Activated naive CD8-positive, alpha-beta T cell treated with anti-CD3 and anti-CD28 coated beads for 36 hours (primary cell): ENCODE data around the gene ACTR6. TPM values are rescaled to one million over a fixed set of nuclear protein-coding genes. Genes with fewer than 3 reads are reported as not detected.
A peak's percentile ranks its signal among the peaks of the same experiment; 100 is the strongest.

Experiments
- DNase-seq: peaks from one replicate; pipeline ENCODE4 v3.0.0; 2021
- H3K27ac Mint-ChIP-seq: one replicate; pipeline ENCODE4 v1.8.0; 2022; ENCODE audit warnings: mild to moderate bottlenecking, moderate library complexity, mixed read lengths
- H3K27me3 Mint-ChIP-seq: one replicate; pipeline ENCODE4 v1.8.0; 2022; ENCODE audit warnings: mild to moderate bottlenecking, mixed read lengths
- H3K36me3 Mint-ChIP-seq: one replicate; pipeline ENCODE4 v1.8.0; 2021; ENCODE audit warnings: mild to moderate bottlenecking, mixed read lengths
- H3K4me1 Mint-ChIP-seq: one replicate; pipeline ENCODE4 v1.8.0; 2021; ENCODE audit warnings: mixed read lengths
- H3K4me3 Mint-ChIP-seq: one replicate; pipeline ENCODE4 v1.8.0; 2022; ENCODE audit warnings: mild to moderate bottlenecking, moderate library complexity, mixed read lengths
- H3K9me3 Mint-ChIP-seq: one replicate; pipeline ENCODE4 v1.8.0; 2022; ENCODE audit warnings: mixed read lengths
- total RNA-seq, 2 experiments: library from RNA; stranded (reverse); gene quantifications; one replicate each; pipeline ENCODE4 v1.2.3, GENCODE V29; 2021

The ACTR6 gene
- total RNA-seq: 10 to 100 TPM; 27.1 to 27.9 TPM

- H3K4me3 Mint-ChIP-seq: peak within 1 kb of the TSS; percentile 97
- peak; percentile 93 for DNase-seq
- peaks cover 24% of the 10 kb centered on the region for H3K4me1 Mint-ChIP-seq
- H3K27me3 Mint-ChIP-seq: no peaks in the 10 kb centered on the region
- peak within 1 kb of the TSS; percentile 99 for H3K27ac Mint-ChIP-seq
- H3K9me3 Mint-ChIP-seq: no peaks in the 10 kb centered on the region
- peaks cover 8% of the 10 kb centered on the region for H3K36me3 Mint-ChIP-seq
Measured at GRCh38 chr12:100200463-100201181, at the start of gene ACTR6. TSS of gene ACTR6 (plus strand) at chr12:100200815. CDS start at chr12:100200852, 37 bp downstream.

GRCh38 chr12:100151769-100152168 lies 48.8 kb upstream of the ACTR6 start:
- H3K27me3 Mint-ChIP-seq: no peaks in the 10 kb centered on the region
- DNase-seq: no peak
- H3K36me3 Mint-ChIP-seq: no peaks in the 10 kb centered on the region
- no peak overlapping the region for H3K4me3 Mint-ChIP-seq
- no peak overlapping the region for H3K27ac Mint-ChIP-seq
- H3K9me3 Mint-ChIP-seq: no peaks in the 10 kb centered on the region
- peaks cover 5% of the 10 kb centered on the region for H3K4me1 Mint-ChIP-seq

- H3K4me3 Mint-ChIP-seq: no peak overlapping the region
- H3K4me1 Mint-ChIP-seq: peaks cover 5% of the 10 kb centered on the region
Measured at GRCh38 chr12:100153131-100153530, 47.5 kb upstream of the ACTR6 start.

GRCh38 chr12:100154474-100155247 lies 46.0 kb upstream of the ACTR6 start:
- no peaks in the 10 kb centered on the region for H3K9me3 Mint-ChIP-seq

More at GRCh38 chr12:100153131-100153530, 47.5 kb upstream of the ACTR6 start:
- Mint-ChIP-seq H3K27me3 (no peaks in the 10 kb centered on the region), H3K9me3 (no peaks in the 10 kb centered on the region), H3K36me3 (no peaks in the 10 kb centered on the region), H3K27ac (no peak overlapping the region)
- DNase-seq: no peak

GRCh38 chr12:100156731-100157426 lies 43.7 kb upstream of the ACTR6 start:
- Mint-ChIP-seq H3K4me1 (peaks cover 5% of the 10 kb centered on the region), H3K4me3 (no peak overlapping the region), H3K9me3 (no peaks in the 10 kb centered on the region), H3K27me3 (no peaks in the 10 kb centered on the region), H3K27ac (no peak overlapping the region), H3K36me3 (no peaks in the 10 kb centered on the region)
- DNase-seq: no peak

More at GRCh38 chr12:100154474-100155247, 46.0 kb upstream of the ACTR6 start:
- Mint-ChIP-seq H3K27ac (no peak overlapping the region), H3K27me3 (no peaks in the 10 kb centered on the region), H3K4me1 (peaks cover 5% of the 10 kb centered on the region), H3K4me3 (no peak overlapping the region), H3K36me3 (no peaks in the 10 kb centered on the region)
- peak; percentile 69 for DNase-seq

GRCh38 chr12:100157427-100157821 lies 43.2 kb upstream of the ACTR6 start:
- Mint-ChIP-seq H3K4me1 (peaks cover 5% of the 10 kb centered on the region), H3K27ac (peak overlapping the region; percentile 19), H3K36me3 (no peaks in the 10 kb centered on the region), H3K27me3 (no peaks in the 10 kb centered on the region), H3K4me3 (no peak overlapping the region), H3K9me3 (no peaks in the 10 kb centered on the region)
- no peak for DNase-seq

GRCh38 chr12:100158535-100158934 lies 42.1 kb upstream of the ACTR6 start:
- H3K4me1 Mint-ChIP-seq: peaks cover 8% of the 10 kb centered on the region
- H3K27ac Mint-ChIP-seq: no peak overlapping the region
- no peaks in the 10 kb centered on the region for H3K36me3 Mint-ChIP-seq

GRCh38 chr12:100159391-100160104 lies 41.1 kb upstream of the ACTR6 start:
- Mint-ChIP-seq H3K4me1 (peaks cover 12% of the 10 kb centered on the region), H3K9me3 (no peaks in the 10 kb centered on the region), H3K36me3 (no peaks in the 10 kb centered on the region), H3K27ac (no peak overlapping the region), H3K4me3 (no peak overlapping the region), H3K27me3 (no peaks in the 10 kb centered on the region)
- no peak for DNase-seq

More at GRCh38 chr12:100158535-100158934, 42.1 kb upstream of the ACTR6 start:
- no peak for DNase-seq
- Mint-ChIP-seq H3K9me3 (no peaks in the 10 kb centered on the region), H3K4me3 (no peak overlapping the region), H3K27me3 (no peaks in the 10 kb centered on the region)

- Mint-ChIP-seq H3K4me1 (peaks cover 8% of the 10 kb centered on the region), H3K36me3 (no peaks in the 10 kb centered on the region), H3K27me3 (no peaks in the 10 kb centered on the region), H3K4me3 (peak overlapping the region; percentile 62), H3K27ac (no peak overlapping the region), H3K9me3 (no peaks in the 10 kb centered on the region)
- DNase-seq: peak; percentile 76
Measured at GRCh38 chr12:100163416-100164152, 37.0 kb upstream of the ACTR6 start.

- no peaks in the 10 kb centered on the region for H3K27me3 Mint-ChIP-seq
- H3K4me3 Mint-ChIP-seq: peak overlapping the region; percentile 62
Measured at GRCh38 chr12:100164153-100164704, 36.4 kb upstream of the ACTR6 start.

GRCh38 chr12:100165356-100165755 lies 35.3 kb upstream of the ACTR6 start:
- H3K27ac Mint-ChIP-seq: no peak overlapping the region

More at GRCh38 chr12:100164153-100164704, 36.4 kb upstream of the ACTR6 start:
- H3K27ac Mint-ChIP-seq: no peak overlapping the region
- H3K36me3 Mint-ChIP-seq: no peaks in the 10 kb centered on the region
- DNase-seq: no peak
- H3K9me3 Mint-ChIP-seq: no peaks in the 10 kb centered on the region
- H3K4me1 Mint-ChIP-seq: peaks cover 8% of the 10 kb centered on the region

GRCh38 chr12:100166232-100166631 lies 34.4 kb upstream of the ACTR6 start:
- Mint-ChIP-seq H3K4me1 (peaks cover 8% of the 10 kb centered on the region), H3K27ac (no peak overlapping the region), H3K27me3 (no peaks in the 10 kb centered on the region), H3K36me3 (no peaks in the 10 kb centered on the region), H3K9me3 (no peaks in the 10 kb centered on the region), H3K4me3 (no peak overlapping the region)
- DNase-seq: no peak

More at GRCh38 chr12:100165356-100165755, 35.3 kb upstream of the ACTR6 start:
- Mint-ChIP-seq H3K36me3 (no peaks in the 10 kb centered on the region), H3K27me3 (no peaks in the 10 kb centered on the region), H3K4me3 (no peak overlapping the region), H3K9me3 (no peaks in the 10 kb centered on the region), H3K4me1 (peaks cover 8% of the 10 kb centered on the region)
- no peak for DNase-seq

- DNase-seq: no peak
- peaks cover 5% of the 10 kb centered on the region for H3K4me1 Mint-ChIP-seq
- no peaks in the 10 kb centered on the region for H3K9me3 Mint-ChIP-seq
- no peaks in the 10 kb centered on the region for H3K27me3 Mint-ChIP-seq
- H3K36me3 Mint-ChIP-seq: peaks cover 2% of the 10 kb centered on the region
- H3K27ac Mint-ChIP-seq: no peak overlapping the region
- no peak overlapping the region for H3K4me3 Mint-ChIP-seq
Measured at GRCh38 chr12:100168562-100168961, 32.1 kb upstream of the ACTR6 start.

- Mint-ChIP-seq H3K27me3 (no peaks in the 10 kb centered on the region), H3K9me3 (no peaks in the 10 kb centered on the region), H3K27ac (no peak overlapping the region), H3K4me1 (no peaks in the 10 kb centered on the region), H3K4me3 (no peak overlapping the region), H3K36me3 (peaks cover 3% of the 10 kb centered on the region)
- no peak for DNase-seq
Measured at GRCh38 chr12:100169345-100169744, 31.3 kb upstream of the ACTR6 start.
